Measurements from ENCODE around the gene EPS8L2. TPM values are rescaled to one million over a fixed set of nuclear protein-coding genes. Genes with fewer than 3 reads are reported as not detected.

Gene EPS8L2
- total and polyA plus RNA-seq, 10 of the 15 experiments (the other 5 are each of a cell fraction or from before 2014, with no cell fraction given), result 0.76 to 20.0 (median 9.7) TPM

DNA sequence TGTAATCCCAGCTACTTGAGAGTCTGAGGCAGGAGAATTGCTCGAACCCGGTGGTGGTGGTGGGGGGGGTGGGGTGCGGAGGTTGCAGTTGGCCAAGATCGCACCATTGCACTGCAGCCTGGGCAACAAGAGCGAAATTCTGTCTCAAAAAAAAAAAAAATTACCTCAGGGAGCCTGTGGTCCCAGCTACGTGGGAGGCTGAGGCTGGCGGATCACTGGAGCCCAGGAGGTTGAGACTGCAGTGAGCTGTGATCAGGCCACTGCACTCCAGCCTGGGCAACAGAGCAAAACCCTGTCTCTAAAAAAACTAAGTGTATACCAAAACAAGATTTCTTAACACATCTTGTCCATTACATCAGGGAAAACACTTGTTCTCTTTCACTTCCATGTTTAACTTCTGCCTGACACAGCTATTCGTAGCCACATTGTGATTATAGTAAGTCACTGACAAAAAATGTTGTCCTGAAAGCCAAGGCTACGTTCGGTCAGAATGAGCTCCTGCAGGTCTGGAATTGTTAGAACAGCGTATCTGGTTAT lies 9.0 kb upstream of the EPS8L2 start (continued):
- TF ChIP-seq, protein P1, sequence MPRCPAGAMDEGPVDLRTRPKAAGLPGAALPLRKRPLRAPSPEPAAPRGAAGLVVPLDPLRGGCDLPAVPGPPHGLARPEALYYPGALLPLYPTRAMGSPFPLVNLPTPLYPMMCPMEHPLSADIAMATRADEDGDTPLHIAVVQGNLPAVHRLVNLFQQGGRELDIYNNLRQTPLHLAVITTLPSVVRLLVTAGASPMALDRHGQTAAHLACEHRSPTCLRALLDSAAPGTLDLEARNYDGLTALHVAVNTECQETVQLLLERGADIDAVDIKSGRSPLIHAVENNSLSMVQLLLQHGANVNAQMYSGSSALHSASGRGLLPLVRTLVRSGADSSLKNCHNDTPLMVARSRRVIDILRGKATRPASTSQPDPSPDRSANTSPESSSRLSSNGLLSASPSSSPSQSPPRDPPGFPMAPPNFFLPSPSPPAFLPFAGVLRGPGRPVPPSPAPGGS (IDR thresholded peaks at IDR 0.05; ENCODE audit: borderline replicate concordance, insufficient read depth, low read depth, low read length, poor library complexity, severe bottlenecking), result no peak
- no peak for TF ChIP-seq RFX5 (IDR thresholded peaks at IDR 0.05; ENCODE audit: low read depth, low read length)
- TF ChIP-seq IKZF1 (conservative IDR thresholded peaks at IDR 0.05), result no peak; the same call in 1 of the 2 replicates
- TF ChIP-seq EP300 (IDR thresholded peaks at IDR 0.05; ENCODE audit: borderline replicate concordance in 1 of 2, control insufficient read depth in 1 of 2, low read depth in 2 of 2, low read length in 2 of 2), result 0 out of 4 replicates have a peak, but pooled peaks of 1 of the 2 experiments have one; percentile 14
- no peak for TF ChIP-seq HDAC2 (IDR thresholded peaks at IDR 0.05)
- no peak for TF ChIP-seq TBL1XR1 (IDR thresholded peaks at IDR 0.05; ENCODE audit: low read depth, low read length)
- TF ChIP-seq RAD21 (IDR thresholded peaks at IDR 0.05; ENCODE audit: insufficient read depth, low read depth, low read length), result no peak
- peak; percentile 45 for TF ChIP-seq RUNX3 (IDR thresholded peaks at IDR 0.05; ENCODE audit: low read length)
- peak; percentile 82 for TF ChIP-seq ATF7 (IDR thresholded peaks at IDR 0.05; ENCODE audit: low read depth)
- TF ChIP-seq BACH1 (IDR thresholded peaks at IDR 0.05; ENCODE audit: borderline replicate concordance), result 0 out of 2 replicates have a peak, but pooled peaks have one; percentile 31
- TF ChIP-seq, protein P2, sequence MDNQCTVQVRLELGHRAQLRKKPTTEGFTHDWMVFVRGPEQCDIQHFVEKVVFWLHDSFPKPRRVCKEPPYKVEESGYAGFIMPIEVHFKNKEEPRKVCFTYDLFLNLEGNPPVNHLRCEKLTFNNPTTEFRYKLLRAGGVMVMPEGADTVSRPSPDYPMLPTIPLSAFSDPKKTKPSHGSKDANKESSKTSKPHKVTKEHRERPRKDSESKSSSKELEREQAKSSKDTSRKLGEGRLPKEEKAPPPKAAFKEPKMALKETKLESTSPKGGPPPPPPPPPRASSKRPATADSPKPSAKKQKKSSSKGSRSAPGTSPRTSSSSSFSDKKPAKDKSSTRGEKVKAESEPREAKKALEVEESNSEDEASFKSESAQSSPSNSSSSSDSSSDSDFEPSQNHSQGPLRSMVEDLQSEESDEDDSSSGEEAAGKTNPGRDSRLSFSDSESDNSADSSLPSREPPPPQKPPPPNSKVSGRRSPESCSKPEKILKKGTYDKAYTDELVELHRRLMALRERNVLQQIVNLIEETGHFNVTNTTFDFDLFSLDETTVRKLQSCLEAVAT (IDR thresholded peaks at IDR 0.05), result peak; percentile 16
- TF ChIP-seq, protein P3, sequence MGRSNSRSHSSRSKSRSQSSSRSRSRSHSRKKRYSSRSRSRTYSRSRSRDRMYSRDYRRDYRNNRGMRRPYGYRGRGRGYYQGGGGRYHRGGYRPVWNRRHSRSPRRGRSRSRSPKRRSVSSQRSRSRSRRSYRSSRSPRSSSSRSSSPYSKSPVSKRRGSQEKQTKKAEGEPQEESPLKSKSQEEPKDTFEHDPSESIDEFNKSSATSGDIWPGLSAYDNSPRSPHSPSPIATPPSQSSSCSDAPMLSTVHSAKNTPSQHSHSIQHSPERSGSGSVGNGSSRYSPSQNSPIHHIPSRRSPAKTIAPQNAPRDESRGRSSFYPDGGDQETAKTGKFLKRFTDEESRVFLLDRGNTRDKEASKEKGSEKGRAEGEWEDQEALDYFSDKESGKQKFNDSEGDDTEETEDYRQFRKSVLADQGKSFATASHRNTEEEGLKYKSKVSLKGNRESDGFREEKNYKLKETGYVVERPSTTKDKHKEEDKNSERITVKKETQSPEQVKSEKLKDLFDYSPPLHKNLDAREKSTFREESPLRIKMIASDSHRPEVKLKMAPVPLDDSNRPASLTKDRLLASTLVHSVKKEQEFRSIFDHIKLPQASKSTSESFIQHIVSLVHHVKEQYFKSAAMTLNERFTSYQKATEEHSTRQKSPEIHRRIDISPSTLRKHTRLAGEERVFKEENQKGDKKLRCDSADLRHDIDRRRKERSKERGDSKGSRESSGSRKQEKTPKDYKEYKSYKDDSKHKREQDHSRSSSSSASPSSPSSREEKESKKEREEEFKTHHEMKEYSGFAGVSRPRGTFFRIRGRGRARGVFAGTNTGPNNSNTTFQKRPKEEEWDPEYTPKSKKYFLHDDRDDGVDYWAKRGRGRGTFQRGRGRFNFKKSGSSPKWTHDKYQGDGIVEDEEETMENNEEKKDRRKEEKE (IDR thresholded peaks at IDR 0.05), result no peak
- TF ChIP-seq IKZF2 (IDR thresholded peaks at IDR 0.05), result peak; percentile 20 to 33; a peak in 2 of 4 replicates
- 0 out of 2 replicates have a peak, but pooled peaks have one; percentile 3 for TF ChIP-seq PAX5 (IDR thresholded peaks at IDR 0.05; ENCODE audit: borderline replicate concordance, low read depth, low read length)
- TF ChIP-seq BHLHE40 (IDR thresholded peaks at IDR 0.05; ENCODE audit: borderline replicate concordance in 1 of 2, low read depth in 2 of 2, low read length in 1 of 2), result peak in 1 of 2 experiments; percentile 5; a peak in 1 of 4 replicates
- TF ChIP-seq CREM (IDR thresholded peaks at IDR 0.05; ENCODE audit: low read depth), result no peak
- TF ChIP-seq NBN (IDR thresholded peaks at IDR 0.05), result peak; percentile 39; the same call in 1 of the 2 replicates

Measured in GM12878 (cell line).